ENCODE measurements around the gene MARCHF2.

- TF ChIP-seq ISL1 (CRISPR knock-in tag; IDR thresholded peaks at IDR 0.05): no peak
- TF ChIP-seq CSRNP3 (CRISPR knock-in tag; IDR thresholded peaks at IDR 0.05): no peak
- TF ChIP-seq PPARA (CRISPR knock-in tag; IDR thresholded peaks at IDR 0.05; ENCODE audit: borderline replicate concordance): no peak
- no peak for TF ChIP-seq ZC3H10 (CRISPR knock-in tag; IDR thresholded peaks at IDR 0.05)
Observed at GRCh38 chr19:8454218-8454617, 41.1 kb downstream of the MARCHF2 start.
